ENCODE measurements around the gene CD99L2. TPM values are rescaled to one million over a fixed set of nuclear protein-coding genes. Genes with fewer than 3 reads are reported as not detected.
A peak's percentile ranks its signal among the peaks of the same experiment; 100 is the strongest.

Gene CD99L2
- total and polyA plus RNA-seq, 2 donors (not counting 1 experiment from before 2014, with no cell fraction given) = 40.6 to 55.5 TPM

DNA sequence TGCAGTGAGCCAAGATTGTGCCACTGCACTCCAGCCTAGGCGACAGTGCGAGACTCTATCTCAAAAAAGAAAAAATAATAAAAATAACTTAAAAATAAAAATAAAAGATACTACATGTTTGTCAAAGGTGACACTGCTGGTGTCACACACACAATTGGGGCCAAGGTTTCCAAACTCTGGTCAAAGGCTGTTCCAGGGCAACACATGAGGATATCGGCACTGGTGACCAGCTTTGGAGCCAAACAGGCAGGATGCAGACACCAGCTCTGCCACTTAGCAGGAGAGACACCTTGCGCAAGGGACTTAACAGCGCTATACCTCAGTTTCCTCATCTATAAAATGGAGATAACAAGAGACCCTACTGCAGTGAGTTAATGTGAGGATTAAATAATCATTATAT lies 52.3 kb downstream of the CD99L2 start:
- no peak overlapping the region for H3K4me3 ChIP-seq (replicated peaks in 1 of 4; ENCODE audit: control extremely low read depth in 1 of 4, insufficient read depth in 1 of 4, low read depth in 3 of 4, low read length in 4 of 4)
- H3K27me3 ChIP-seq (ENCODE audit: control insufficient read depth, insufficient read depth, low read length) = no peaks in the 10 kb centered on the region
- peaks cover 3% of the 10 kb centered on the region for H4K20me1 ChIP-seq (ENCODE audit: control insufficient read depth, extremely low read depth, insufficient read depth, low read length)
- no peak overlapping the region for H3K9ac ChIP-seq (ENCODE audit: insufficient read depth, low read length)
- H3K79me2 ChIP-seq (ENCODE audit: control insufficient read depth, insufficient read depth, low read length) = no peaks in the 10 kb centered on the region
- H3K27ac ChIP-seq (ENCODE audit: insufficient read depth, low read length) = no peak overlapping the region
- no peak for DNase-seq (ENCODE audit: low read depth in 2 of 2)
- TF ChIP-seq, protein P1, sequence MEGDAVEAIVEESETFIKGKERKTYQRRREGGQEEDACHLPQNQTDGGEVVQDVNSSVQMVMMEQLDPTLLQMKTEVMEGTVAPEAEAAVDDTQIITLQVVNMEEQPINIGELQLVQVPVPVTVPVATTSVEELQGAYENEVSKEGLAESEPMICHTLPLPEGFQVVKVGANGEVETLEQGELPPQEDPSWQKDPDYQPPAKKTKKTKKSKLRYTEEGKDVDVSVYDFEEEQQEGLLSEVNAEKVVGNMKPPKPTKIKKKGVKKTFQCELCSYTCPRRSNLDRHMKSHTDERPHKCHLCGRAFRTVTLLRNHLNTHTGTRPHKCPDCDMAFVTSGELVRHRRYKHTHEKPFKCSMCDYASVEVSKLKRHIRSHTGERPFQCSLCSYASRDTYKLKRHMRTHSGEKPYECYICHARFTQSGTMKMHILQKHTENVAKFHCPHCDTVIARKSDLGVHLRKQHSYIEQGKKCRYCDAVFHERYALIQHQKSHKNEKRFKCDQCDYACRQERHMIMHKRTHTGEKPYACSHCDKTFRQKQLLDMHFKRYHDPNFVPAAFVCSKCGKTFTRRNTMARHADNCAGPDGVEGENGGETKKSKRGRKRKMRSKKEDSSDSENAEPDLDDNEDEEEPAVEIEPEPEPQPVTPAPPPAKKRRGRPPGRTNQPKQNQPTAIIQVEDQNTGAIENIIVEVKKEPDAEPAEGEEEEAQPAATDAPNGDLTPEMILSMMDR (conservative IDR thresholded peaks at IDR 0.05 in 1 of 2, IDR thresholded peaks at IDR 0.05 in 1 of 2; ENCODE audit: low read depth in 1 of 2, low read length in 2 of 2) = no peak
- TF ChIP-seq EZH2 (IDR thresholded peaks at IDR 0.05; ENCODE audit: low read length, missing control alignments) = no peak
- no peaks in the 10 kb centered on the region for H3K9me3 ChIP-seq (ENCODE audit: control insufficient read depth, insufficient read depth, low read depth, low read length)
- H3K36me3 ChIP-seq (ENCODE audit: control insufficient read depth, insufficient read depth, low read length) = no peaks in the 10 kb centered on the region
- H3K4me2 ChIP-seq (ENCODE audit: extremely low read depth, insufficient read depth, low read length) = no peak overlapping the region
- no peaks in the 10 kb centered on the region for H3K4me1 ChIP-seq (ENCODE audit: control insufficient read depth, extremely low read depth, insufficient read depth, low read length)
- H2AFZ ChIP-seq (ENCODE audit: low read length) = no peak overlapping the region

DNA sequence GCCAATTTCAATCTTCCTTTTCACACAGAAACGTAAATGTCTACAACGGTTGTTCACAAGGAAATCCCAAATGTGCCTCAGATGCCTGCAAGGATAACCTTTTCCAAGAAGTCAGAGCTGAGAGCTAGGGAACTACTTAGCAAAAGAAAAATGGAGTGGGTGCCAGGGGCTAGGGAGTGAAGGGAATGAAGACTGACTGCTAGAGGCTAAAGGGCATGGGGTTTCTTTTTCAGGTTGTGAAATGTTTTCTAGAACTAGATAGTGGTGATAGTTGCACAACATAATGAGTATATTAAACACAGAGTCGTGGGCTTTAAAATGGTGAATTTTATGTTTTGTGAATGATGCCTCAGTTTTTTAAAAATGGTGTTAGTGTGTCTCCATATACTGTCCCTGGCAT lies 53.4 kb downstream of the CD99L2 start:
- no peaks in the 10 kb centered on the region for H3K79me2 ChIP-seq (ENCODE audit: control insufficient read depth, insufficient read depth, low read length)
- DNase-seq (ENCODE audit: low read depth in 2 of 2) = no peak
- no peaks in the 10 kb centered on the region for H3K36me3 ChIP-seq (ENCODE audit: control insufficient read depth, insufficient read depth, low read length)
- no peak overlapping the region for H3K9ac ChIP-seq (ENCODE audit: insufficient read depth, low read length)
- H3K27me3 ChIP-seq (ENCODE audit: control insufficient read depth, insufficient read depth, low read length) = no peaks in the 10 kb centered on the region
- H4K20me1 ChIP-seq (ENCODE audit: control insufficient read depth, extremely low read depth, insufficient read depth, low read length) = peaks cover 3% of the 10 kb centered on the region
- H2AFZ ChIP-seq (ENCODE audit: low read length) = no peak overlapping the region
- no peak overlapping the region for H3K27ac ChIP-seq (ENCODE audit: insufficient read depth, low read length)
- no peak for TF ChIP-seq EZH2 (IDR thresholded peaks at IDR 0.05; ENCODE audit: low read length, missing control alignments)
- TF ChIP-seq, protein P1 (conservative IDR thresholded peaks at IDR 0.05 in 1 of 2, IDR thresholded peaks at IDR 0.05 in 1 of 2; ENCODE audit: low read depth in 1 of 2, low read length in 2 of 2) = no peak
- no peaks in the 10 kb centered on the region for H3K4me1 ChIP-seq (ENCODE audit: control insufficient read depth, extremely low read depth, insufficient read depth, low read length)
- no peaks in the 10 kb centered on the region for H3K9me3 ChIP-seq (ENCODE audit: control insufficient read depth, insufficient read depth, low read depth, low read length)
- H3K4me2 ChIP-seq (ENCODE audit: extremely low read depth, insufficient read depth, low read length) = no peak overlapping the region
- H3K4me3 ChIP-seq (replicated peaks in 1 of 4; ENCODE audit: control extremely low read depth in 1 of 4, insufficient read depth in 1 of 4, low read depth in 3 of 4, low read length in 4 of 4) = no peak overlapping the region

DNA sequence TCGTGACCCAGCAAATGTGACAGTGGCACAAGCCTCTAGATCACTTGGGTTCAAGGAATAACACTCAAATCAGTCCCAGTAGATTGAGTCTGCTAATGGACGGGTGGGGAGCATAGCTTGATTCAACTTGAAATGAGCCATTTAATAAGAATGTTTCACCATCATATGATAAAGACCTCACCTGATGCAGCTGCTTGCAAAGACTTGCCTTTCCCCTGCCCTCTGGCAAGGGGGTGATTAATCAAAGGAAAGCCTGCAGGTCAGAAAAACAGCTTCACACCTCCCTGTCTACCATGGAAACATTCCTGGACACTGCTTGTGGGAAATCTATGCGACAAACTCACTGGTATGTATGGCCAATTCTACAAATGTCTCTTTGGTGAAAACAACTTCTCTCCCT lies 54.5 kb downstream of the CD99L2 start:
- Histone ChIP-seq H2AFZ (ENCODE audit: low read length) (no peak overlapping the region), H4K20me1 (ENCODE audit: control insufficient read depth, extremely low read depth, insufficient read depth, low read length) (peaks cover 3% of the 10 kb centered on the region)

More for the DNA sequence above, 54.5 kb downstream of the CD99L2 start:
- Histone ChIP-seq H3K79me2 (ENCODE audit: control insufficient read depth, insufficient read depth, low read length) (no peaks in the 10 kb centered on the region), H3K36me3 (ENCODE audit: control insufficient read depth, insufficient read depth, low read length) (no peaks in the 10 kb centered on the region), H3K27me3 (ENCODE audit: control insufficient read depth, insufficient read depth, low read length) (no peaks in the 10 kb centered on the region), H3K4me3 (replicated peaks in 1 of 4; ENCODE audit: control extremely low read depth in 1 of 4, insufficient read depth in 1 of 4, low read depth in 3 of 4, low read length in 4 of 4) (no peak overlapping the region), H3K4me1 (ENCODE audit: control insufficient read depth, extremely low read depth, insufficient read depth, low read length) (no peaks in the 10 kb centered on the region), H3K9ac (ENCODE audit: insufficient read depth, low read length) (no peak overlapping the region), H3K4me2 (ENCODE audit: extremely low read depth, insufficient read depth, low read length) (no peak overlapping the region), H3K27ac (ENCODE audit: insufficient read depth, low read length) (no peak overlapping the region), H3K9me3 (ENCODE audit: control insufficient read depth, insufficient read depth, low read depth, low read length) (no peaks in the 10 kb centered on the region)
- TF ChIP-seq, protein P1 (conservative IDR thresholded peaks at IDR 0.05 in 1 of 2, IDR thresholded peaks at IDR 0.05 in 1 of 2; ENCODE audit: low read depth in 1 of 2, low read length in 2 of 2) = no peak
- no peak for TF ChIP-seq EZH2 (IDR thresholded peaks at IDR 0.05; ENCODE audit: low read length, missing control alignments)
- DNase-seq (ENCODE audit: low read depth in 2 of 2) = peak in 1 of 2 donors; percentile 33
